ENCODE data around the gene CYP46A1. TPM values are rescaled to one million over a fixed set of nuclear protein-coding genes. Genes with fewer than 3 reads are reported as not detected.

CYP46A1 gene
- total and polyA plus RNA-seq, 4 donors: 0.33 to 2.5 (median 1.4) TPM

DNA sequence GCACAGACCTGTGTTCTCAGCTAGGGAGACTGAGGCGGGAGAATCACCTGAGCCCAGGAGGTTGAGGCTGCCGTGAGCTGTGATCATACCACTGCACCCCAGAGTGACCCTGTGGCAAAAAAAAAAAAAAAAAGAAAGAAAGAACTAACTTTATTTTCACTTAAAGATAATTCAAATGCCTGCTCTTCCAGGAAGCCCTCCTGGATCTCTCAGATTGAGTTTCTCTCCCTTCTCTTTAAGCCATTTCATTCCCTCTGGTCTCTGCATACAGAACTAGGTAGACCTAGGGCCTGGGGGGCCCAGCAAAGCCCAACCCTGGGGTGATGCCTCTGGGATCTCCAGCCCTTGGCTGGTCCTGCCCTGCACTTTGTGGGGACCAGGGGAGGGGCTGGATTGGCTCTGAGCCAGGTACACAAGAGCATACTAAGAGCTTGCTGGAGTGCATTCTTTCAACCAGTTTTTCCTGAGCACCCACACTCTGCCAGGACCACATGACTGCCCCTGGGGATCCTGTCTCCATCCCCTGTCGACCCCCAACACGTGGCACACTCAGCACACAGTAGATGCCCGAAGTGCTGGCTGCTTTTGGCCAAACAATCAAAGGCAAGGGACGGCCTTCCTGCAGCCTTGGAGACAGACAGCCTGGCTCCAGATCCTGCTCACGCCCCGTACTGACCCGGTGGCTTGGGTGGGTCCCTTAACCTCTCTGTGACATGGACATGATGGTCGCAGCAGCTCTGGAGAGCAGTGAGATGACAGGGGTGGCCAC is 52.7 kb downstream of the CYP46A1 start:
- Histone ChIP-seq H3K9me3 (ENCODE audit: control insufficient read depth in 4 of 4, insufficient read depth in 3 of 4, low read length in 3 of 4) (no peaks in the 10 kb centered on the region), H3K36me3 (ENCODE audit: control insufficient read depth in 4 of 4, insufficient read depth in 4 of 4, low read length in 4 of 4) (no peaks in the 10 kb centered on the region), H3K9ac (ENCODE audit: insufficient read depth in 1 of 2, low read length in 2 of 2) (no peak overlapping the region), H3K27ac (ENCODE audit: low read depth in 1 of 2, low read length in 1 of 2) (peak overlapping the region; percentile 79 to 90), H3K27me3 (ENCODE audit: control insufficient read depth in 3 of 3, insufficient read depth in 3 of 3, low read length in 2 of 3) (no peaks in the 10 kb centered on the region), H3K4me3 (no peak overlapping the region), H3K4me1 (ENCODE audit: control insufficient read depth in 5 of 5, insufficient read depth in 5 of 5, low read length in 5 of 5) (peaks cover 0 to 45% (median 23%) of the 10 kb centered on the region in 5 donors)
- DNase-seq (peak; percentile 68 to 86 (median 78)), ATAC-seq (ENCODE audit: insufficient read depth, low FRiP score) (no peak)
- 24 to 37% methylated on average over 9 to 10 of the region's 10 CpGs for WGBS, 2 donors
- TF ChIP-seq, protein P1, sequence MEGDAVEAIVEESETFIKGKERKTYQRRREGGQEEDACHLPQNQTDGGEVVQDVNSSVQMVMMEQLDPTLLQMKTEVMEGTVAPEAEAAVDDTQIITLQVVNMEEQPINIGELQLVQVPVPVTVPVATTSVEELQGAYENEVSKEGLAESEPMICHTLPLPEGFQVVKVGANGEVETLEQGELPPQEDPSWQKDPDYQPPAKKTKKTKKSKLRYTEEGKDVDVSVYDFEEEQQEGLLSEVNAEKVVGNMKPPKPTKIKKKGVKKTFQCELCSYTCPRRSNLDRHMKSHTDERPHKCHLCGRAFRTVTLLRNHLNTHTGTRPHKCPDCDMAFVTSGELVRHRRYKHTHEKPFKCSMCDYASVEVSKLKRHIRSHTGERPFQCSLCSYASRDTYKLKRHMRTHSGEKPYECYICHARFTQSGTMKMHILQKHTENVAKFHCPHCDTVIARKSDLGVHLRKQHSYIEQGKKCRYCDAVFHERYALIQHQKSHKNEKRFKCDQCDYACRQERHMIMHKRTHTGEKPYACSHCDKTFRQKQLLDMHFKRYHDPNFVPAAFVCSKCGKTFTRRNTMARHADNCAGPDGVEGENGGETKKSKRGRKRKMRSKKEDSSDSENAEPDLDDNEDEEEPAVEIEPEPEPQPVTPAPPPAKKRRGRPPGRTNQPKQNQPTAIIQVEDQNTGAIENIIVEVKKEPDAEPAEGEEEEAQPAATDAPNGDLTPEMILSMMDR (IDR thresholded peaks at IDR 0.05; ENCODE audit: control extremely low read depth, extremely low read depth): no peak

DNA sequence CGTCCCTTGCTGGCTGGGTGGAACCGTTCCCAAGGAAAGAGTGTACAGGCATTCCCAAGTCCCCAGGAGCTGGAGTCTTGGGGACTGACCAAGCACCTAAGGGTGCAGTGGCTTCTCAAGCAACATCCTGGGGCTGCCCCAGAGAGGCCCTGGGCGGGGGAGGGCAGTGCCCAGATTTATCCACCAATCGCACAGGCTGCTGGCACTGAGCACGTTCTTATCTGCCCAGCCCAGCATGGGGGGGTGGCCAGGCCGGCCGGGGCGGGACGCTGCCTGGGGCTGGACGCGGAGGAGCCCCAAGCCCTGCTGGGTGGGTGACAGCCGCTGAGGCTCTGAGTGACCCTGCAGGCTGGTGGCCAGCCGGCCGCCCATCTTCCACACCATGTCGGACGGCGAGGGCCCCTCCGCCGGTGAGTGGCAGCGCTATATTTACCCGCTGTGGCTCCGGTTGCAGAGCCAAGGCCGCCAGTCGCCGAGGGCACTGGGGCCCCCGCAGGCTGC is 53.4 kb downstream of the CYP46A1 start:
- ATAC-seq (ENCODE audit: insufficient read depth, low FRiP score) (peak; percentile 80), DNase-seq (peak; percentile 47 to 57 (median 54))
- 2 to 3% methylated on average over 24 to 26 of the region's 26 CpGs for WGBS, 2 donors
- peaks cover 0 to 45% (median 17%) of the 10 kb centered on the region in 5 donors for H3K4me1 ChIP-seq (ENCODE audit: control insufficient read depth in 5 of 5, insufficient read depth in 5 of 5, low read length in 5 of 5)
- no peaks in the 10 kb centered on the region for H3K9me3 ChIP-seq (ENCODE audit: control insufficient read depth in 4 of 4, insufficient read depth in 3 of 4, low read length in 3 of 4)
- no peaks in the 10 kb centered on the region for H3K36me3 ChIP-seq (ENCODE audit: control insufficient read depth in 4 of 4, insufficient read depth in 4 of 4, low read length in 4 of 4)
- H3K4me3 ChIP-seq: peak overlapping the region; percentile 47
- TF ChIP-seq, protein P1 (IDR thresholded peaks at IDR 0.05; ENCODE audit: control extremely low read depth, extremely low read depth): no peak
- no peaks in the 10 kb centered on the region for H3K27me3 ChIP-seq (ENCODE audit: control insufficient read depth in 3 of 3, insufficient read depth in 3 of 3, low read length in 2 of 3)
- H3K9ac ChIP-seq (ENCODE audit: insufficient read depth in 1 of 2, low read length in 2 of 2): no peak overlapping the region
- peak overlapping the region; percentile 79 to 90 for H3K27ac ChIP-seq (ENCODE audit: low read depth in 1 of 2, low read length in 1 of 2)

DNA sequence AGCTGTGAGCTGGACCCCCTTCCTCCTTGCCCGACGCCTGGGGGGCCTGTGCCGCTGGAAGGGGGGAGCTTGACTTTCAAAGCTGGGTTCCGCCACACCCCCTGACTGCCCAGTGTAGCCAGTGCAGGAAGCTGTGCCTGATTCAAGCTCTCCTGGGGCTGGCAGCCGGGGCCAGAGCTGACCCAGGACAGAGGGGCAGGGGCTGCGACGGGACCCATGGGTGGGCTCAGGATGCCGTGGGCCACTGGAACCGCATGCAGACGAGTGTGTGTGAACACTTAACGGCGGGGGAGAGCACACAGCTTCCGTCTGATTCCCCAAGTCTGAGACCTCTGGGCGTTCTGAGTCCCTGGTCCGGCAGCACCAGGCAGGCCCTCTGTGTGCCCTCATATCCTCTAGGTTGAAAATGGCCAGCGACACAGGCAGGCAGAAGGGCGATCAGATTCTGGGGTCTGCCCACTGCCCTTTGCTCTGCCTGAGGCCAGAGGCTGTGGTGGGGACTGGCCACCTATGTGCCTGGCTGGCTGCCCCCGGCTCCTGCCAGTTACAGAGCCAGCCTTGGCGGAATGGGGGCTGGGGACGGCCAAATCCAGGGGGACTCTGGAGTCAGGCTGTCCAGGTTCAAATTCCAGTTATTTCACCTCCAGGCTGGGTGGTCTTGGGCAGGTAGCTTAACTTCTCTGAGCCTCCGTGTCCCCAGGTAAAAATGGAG is 54.0 kb downstream of the CYP46A1 start:
- Histone ChIP-seq H3K9ac (ENCODE audit: insufficient read depth in 1 of 2, low read length in 2 of 2) (peak overlapping the region in 1 of 2 donors; percentile 46), H3K4me1 (ENCODE audit: control insufficient read depth in 5 of 5, insufficient read depth in 5 of 5, low read length in 5 of 5) (peaks cover 0 to 39% (median 16%) of the 10 kb centered on the region in 5 donors)
- 31 to 42% methylated on average over 21 of the region's 21 CpGs for WGBS, 2 donors

More for the DNA sequence above, 54.0 kb downstream of the CYP46A1 start:
- TF ChIP-seq, protein P1 (IDR thresholded peaks at IDR 0.05; ENCODE audit: control extremely low read depth, extremely low read depth): no peak
- Histone ChIP-seq H3K4me3 (peak overlapping the region; percentile 47), H3K27ac (ENCODE audit: low read depth in 1 of 2, low read length in 1 of 2) (peak overlapping the region; percentile 79 to 90), H3K27me3 (ENCODE audit: control insufficient read depth in 3 of 3, insufficient read depth in 3 of 3, low read length in 2 of 3) (no peaks in the 10 kb centered on the region), H3K36me3 (ENCODE audit: control insufficient read depth in 4 of 4, insufficient read depth in 4 of 4, low read length in 4 of 4) (peaks cover 0 to 2% (median 0%) of the 10 kb centered on the region in 4 donors), H3K9me3 (ENCODE audit: control insufficient read depth in 4 of 4, insufficient read depth in 3 of 4, low read length in 3 of 4) (no peaks in the 10 kb centered on the region)
- no peak for DNase-seq
- peak; percentile 36 for ATAC-seq (ENCODE audit: insufficient read depth, low FRiP score)

All from lung (tissue), 12 donors.